Measurements from ENCODE around the gene FRMD4B.

Gene FRMD4B

DNA sequence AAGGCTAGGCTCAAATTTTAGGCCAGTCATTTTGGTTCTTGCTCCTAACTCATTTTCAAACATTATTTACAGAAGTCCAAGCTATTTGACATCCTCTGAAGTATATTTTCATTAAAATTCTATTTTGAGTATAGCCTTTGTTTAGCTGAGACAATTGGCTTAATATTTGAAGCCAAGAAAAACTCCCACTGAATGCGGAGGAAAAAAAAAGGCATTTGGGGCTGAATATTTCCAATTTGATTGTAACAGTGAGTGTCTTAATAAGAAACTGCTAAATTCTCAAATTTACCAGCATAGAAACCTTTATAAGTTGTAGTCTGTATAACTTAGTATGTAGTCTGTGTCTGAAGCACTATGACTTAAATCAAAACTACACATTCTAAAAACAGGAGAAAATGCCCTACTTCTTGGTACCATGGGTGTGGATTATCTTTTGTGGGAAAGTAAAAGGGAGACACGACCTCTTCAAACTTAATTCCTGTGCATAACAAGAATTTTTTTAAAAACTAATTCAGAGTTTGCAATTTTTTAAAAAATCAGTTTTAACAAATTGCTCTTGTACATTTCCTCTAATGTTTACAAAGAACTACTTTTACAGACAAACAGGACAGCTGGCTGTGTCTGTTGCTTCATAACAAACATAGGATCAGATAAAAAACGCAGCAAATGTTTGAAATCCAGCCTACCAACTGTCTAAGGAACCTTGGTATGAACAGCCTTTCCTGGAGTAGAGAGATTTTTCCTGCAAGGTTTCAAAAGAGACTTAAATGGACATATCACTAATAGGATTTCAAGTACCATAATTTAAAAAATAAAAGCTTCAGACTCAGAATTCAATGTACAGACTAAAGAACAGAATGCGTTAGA lies 210.8 kb downstream of the FRMD4B start:
- DNase-seq (ENCODE audit: low read depth): no peak

DNA sequence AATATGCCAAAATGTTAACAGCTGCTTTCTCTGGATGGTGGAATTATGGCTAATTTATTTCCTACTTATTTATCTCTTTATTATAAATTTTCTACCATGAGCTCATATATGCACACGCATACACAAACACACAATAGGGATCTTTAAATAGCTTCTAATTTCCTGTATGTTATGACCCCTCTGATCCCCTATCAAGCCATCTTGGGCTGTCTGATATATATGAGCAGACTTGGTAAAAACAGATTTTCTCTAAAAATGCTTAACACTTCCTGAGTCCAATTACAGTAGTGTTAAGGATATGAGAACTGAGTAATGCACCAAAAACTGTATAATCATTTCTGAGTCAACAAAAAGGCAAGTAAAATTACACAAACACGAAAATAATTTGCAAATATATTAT lies 211.4 kb downstream of the FRMD4B start:
- no peak for DNase-seq (ENCODE audit: low read depth)

DNA sequence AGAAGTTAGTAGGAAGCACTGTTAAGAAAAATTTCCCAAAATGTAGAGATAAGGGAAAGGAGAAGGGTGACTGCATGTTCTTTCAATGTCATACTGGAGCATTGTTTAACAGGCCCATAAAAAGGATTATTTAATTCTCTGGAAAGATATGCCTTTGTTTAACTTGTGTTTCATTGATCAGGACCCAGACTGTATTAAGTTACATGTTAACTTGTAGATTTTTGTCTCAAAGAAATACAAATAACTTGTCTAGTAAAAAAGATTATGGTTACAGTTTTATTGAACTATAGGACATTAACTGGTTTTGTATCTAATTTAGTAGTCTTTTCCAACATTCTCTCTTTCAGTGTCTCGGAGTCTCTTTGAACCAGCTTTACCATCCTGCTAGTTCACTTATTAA lies 213.8 kb downstream of the FRMD4B start:
- DNase-seq (ENCODE audit: low read depth): no peak

DNA sequence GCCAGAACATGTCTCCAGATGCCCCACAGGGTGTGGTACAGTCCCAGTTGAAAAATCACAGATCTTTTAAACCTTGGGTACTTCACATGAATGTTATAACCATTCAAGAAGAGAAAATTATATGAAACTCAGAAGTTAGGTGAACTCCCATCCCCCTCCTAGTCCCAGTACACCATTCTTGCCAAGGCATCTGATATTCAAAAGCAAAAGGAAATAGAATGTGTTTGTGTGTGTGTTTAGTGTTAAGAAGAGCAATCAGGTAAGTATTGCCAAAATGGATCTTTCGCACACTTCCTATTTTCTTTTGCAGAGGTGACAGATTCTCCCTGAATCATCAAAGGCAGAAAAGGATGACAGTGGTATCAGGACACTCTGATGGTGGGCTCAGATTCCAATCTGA lies 219.4 kb downstream of the FRMD4B start:
- no peak for DNase-seq (ENCODE audit: low read depth)

DNA sequence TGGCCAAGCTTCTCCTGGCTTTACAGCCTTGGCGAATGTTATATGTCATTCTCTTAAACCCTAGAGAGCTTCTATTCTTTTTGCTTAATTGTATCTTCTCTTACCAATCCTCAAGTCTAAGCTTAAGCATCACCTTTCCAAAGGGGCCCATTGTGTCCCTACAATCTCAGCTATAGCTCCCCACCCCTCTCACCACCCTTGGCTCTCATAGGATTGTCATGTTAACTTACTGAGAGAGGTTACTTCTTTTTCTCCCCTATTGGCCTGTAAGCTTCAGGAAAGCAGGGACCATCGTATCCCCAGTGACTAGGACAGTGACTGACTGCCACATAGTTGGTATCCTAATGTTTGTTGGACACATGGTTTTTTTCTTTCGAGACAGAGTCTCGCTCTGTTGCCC lies 220.1 kb downstream of the FRMD4B start:
- no peak for DNase-seq (ENCODE audit: low read depth)

DNA sequence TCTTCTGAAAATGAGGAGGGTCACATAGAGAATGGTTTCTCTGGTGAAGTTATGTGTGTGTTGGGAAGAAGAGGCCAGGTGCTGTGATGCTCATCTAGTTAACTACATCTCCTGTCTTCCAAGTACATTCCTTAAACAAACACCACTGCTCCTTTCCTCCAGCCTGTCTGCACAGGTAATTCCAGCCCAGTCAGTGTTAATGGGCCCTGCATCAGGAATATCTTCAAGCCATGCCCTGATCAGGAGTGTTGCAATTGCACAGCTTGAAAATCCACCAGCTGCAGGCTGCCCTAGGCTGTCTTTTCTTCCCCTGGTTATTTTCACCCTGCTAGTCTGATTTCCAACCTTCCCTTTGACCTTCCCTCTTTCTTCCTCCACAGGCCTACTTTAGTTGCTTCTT lies 221.6 kb downstream of the FRMD4B start:
- no peak for DNase-seq (ENCODE audit: low read depth)

DNA sequence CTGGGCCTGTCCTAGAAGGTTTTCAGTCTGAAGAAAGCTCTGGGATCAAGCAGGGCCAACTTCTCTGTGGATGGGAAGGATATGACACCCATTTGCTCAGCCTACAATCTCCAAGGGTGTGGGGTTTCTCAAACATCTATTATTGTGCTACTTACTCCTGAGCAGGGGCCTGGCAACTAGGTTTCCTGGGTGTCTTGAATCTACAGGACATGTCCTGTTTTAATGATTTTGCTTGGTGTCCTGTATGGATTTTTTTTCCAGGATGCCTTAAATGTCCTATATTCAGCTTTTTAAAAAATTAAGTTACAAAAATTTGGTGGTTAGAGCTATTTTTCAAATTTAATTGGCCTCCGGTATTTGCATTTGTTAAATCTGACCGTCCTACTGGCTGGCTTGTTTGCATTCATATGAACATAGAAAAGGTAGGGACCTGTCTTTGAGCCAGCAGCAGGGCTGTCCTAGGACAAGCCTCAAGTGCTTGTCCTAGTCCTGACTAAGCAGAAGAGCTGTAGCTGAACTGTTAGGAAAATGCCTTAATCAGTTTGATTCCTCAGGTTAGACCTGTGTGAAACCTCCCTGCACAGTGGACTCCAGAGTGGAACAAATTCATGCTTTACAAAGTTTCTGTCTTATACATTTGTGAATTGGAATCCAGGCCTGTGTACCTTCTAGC lies 223.4 kb downstream of the FRMD4B start:
- DNase-seq (ENCODE audit: low read depth): no peak

DNA sequence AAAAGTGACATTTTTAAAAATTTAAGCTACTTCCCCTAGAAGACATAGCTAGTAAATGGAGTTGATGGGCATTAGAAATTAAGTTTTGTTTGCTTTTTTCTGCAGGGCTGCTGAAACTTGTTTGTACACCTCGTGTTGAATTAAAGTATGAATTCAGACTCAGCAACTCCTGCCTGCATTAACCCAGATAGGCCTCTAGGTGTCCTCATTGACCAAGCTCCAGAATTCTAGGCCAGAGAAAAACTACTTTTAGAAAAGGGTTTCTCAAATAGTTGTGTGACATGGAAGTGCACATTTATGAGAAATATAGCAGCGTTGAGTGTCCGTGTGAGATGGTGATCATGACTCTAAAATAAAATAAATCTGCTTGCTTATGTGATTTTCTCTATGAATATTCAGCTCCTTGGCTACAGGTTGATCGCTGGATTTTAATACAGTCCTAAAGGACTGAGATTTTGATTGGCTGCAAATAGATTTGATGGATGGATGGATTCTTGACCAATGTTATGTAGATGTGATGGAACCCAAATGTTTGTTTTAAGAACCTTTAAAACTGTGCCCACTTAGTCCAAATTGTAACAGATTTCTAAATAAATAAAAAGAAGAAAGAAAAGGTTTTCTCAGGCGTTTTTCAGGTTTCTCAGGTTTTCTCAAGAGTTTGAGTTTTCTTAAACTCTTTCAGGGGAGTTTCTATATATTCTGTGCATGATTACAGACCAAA lies 224.1 kb downstream of the FRMD4B start:
- no peak for DNase-seq (ENCODE audit: low read depth)

DNA sequence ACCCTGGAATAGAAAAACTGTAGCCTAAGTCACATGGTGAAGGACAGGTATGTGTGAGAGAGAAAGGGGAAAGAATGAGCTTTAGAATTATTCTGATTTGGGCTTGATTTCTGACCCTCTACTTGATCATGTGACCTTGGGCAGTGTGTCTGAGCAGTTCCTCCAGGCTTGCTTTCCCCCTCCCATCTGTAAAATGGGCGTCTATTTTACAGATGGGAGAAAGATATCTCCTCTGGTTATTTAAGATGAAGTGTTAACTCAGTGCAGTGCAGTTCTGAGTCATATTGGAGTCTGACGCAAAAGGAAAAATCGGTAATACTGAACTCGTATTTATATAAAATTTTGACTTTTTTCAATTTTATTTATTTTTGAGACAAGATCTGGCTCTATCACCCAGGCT lies 225.4 kb downstream of the FRMD4B start:
- no peak for DNase-seq (ENCODE audit: low read depth)

DNA sequence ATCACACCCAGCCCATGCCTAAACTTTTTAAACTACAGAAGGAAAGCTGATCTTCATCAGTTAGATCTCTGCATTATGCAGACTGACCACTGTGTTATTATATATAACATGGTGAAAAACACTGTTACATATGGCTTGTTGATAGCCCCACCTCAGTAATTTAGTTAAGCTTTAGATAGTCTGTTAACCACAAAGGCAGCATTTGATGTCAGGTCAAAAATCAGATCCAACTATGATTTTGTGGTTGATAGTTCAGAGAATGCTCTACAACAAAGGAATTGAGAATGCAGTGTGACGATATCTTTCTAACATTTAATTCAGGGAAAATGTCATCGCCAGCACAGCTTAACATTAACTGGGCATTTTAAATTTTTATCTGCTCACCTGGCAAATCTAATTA lies 225.8 kb downstream of the FRMD4B start:
- DNase-seq (ENCODE audit: low read depth): no peak

DNA sequence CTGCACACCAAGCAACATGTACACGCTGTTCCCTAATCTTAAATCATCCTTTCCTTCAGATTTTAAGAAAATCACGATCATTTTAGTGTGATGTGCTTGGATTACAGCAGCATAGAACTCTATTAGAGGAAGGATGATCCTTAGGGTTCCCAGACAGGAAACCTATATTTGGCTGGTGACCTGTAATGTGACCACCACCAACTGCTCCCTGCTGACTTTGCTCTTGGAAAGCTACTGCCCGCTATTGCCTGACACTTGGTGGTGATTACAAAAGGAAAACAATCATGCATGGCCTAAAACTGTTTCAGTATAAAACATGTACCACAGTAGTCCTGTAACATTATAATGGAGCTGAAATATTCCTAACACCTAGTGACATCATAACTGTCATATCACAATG lies 236.3 kb downstream of the FRMD4B start:
- no peak for DNase-seq (ENCODE audit: low read depth)

DNA sequence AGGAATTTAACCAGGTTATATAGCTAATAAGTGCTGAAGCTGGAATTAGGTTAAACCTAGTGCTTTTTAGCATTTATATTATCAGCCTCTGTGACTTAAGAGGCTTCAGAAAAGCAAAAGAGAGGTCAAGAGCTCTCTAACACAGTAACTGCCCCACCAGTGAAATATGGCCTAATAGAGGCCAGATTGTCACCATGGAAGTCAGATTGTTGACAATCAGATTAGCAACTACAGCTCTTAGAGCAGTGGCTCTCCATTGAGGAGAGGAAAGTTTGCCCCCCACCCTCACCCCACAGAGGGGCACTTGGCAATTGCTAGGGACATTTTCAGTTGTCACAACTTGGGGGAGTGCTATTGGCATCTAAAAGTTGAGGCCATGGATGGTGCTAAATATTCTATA lies 240.2 kb downstream of the FRMD4B start:
- DNase-seq (ENCODE audit: low read depth): no peak

DNA sequence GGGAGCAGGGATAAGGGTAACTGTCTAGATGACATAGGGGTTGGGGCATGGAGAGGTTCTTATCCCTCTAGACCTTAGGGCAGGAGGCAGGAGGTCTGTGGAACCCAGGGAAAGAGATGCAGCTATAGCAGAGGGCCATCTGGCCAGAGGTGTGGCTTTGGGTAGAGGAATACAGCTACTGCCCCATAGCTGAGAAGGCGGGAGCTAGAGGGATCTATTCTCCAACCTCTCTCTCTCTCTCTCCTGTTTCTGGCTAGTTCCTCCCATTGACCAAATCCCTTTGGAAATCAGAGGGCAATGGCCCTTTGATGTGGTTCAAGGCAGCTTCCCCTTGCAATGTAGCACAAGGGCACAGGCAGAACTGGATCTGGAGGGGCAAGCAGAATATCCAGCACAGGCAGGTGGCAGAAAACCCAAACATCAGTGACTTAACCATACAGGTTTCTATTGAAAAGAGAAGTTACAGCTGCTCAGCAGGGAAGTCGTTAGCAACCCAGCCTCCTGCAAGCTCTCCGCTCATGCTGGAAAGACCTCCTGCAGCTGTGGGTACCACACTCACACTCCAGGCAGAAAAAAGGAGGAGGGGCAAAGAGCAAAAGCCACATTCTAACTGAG lies 241.2 kb downstream of the FRMD4B start:
- no peak for DNase-seq (ENCODE audit: low read depth)

DNA sequence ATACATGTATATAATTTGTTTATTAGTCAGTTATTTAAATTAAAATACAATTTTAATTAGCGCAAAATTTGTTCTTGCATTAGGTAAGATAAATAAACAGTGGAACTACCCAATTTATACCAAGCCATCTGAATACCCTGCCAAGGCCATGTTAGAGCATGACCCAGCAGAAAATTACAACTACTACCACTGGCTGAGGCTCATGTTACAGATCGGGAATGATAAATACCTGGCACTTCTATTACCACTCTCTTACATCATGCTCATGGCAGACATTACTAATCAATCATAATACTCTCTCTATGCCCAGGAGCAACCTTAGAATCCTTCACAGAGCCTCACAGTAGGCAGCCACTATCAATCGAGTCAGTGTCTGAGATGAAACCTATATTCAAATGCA lies 242.3 kb downstream of the FRMD4B start:
- no peak for DNase-seq (ENCODE audit: low read depth)

DNA sequence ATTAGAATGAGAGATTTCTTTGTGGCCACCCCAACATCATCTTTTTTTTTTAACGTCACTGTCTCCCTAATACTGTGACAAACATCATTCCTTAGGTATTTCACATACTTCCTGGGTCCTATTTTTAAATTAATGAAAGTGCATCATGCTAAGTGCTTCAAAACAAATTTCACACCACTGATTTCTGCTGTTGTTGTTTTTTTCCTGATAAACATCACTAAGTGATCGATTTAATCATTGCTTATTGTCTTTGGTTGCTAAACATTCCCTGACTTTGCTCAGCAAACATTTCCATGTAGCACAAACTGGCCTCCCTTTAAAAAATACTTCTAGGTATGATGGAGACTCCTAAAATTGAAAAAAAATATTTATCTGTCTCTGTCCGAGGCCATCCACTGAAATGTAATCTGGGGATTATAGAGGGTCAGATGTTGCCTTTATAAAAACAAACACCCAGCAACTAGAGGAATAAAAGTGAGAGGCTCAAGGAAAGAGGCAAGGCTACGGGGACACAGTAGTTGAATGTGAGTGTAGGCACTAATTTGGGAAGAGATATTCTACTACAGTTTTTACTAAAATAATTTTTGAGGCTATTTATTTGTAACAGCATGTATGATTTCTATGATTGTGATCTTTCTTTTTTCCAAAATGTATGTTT lies 243.0 kb downstream of the FRMD4B start:
- DNase-seq (ENCODE audit: low read depth): no peak

DNA sequence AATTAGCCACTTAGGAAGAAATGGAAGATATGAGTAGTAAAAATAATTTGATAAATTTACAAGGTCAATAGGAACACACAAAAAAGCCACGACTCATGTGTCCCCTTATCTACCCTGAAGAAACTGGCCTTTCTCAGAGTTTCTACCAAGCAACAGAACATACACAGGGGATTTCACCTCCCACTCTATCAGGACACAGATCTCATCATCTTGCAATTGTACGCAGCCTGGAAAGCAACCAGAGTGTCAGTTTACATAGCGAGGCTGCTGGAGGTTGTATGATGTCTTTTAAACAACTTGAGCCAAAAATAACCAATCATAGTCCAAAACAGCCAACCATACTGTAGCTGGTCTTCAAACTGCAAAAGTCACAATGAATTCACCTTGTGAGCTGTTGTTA lies 243.8 kb downstream of the FRMD4B start:
- DNase-seq (ENCODE audit: low read depth): no peak

DNA sequence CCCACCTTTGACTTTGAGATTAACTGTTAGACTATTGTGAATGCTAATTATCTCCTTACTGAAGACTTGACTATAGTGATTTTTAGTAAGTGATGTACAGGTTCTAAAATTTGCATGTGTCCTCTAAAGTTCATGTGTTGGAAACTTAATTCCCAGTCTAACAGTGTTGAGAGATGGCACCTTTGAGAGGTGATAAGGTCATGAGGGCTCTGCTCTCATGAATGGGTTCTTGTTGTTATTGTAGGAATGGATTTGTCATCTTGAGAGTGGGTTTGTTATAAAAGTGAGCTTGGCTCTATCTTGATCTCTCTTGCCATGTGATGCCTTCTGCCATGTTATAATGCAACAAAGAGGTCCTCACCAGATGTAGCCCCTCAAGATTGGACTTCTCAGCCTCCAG lies 244.6 kb downstream of the FRMD4B start:
- no peak for DNase-seq (ENCODE audit: low read depth)

DNA sequence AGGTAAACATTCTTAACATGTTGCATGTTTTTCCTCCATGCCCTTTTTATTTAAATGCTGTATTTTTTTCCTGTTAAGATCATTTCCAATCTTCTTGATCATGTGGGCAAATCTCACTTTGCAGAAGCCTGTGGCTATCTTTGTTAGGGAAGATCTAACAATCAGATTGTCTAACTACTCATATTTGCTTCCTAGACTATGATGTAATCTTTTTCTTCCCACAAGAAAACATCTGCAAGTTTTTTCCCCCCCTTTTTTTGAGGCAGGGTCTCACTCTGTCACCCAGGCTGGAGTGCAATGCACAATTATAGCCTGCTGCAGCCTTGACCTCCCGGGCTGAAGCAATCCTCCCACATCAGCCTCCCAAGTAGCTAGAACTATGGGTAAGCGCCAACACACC lies 248.5 kb downstream of the FRMD4B start:
- DNase-seq (ENCODE audit: low read depth): no peak

DNA sequence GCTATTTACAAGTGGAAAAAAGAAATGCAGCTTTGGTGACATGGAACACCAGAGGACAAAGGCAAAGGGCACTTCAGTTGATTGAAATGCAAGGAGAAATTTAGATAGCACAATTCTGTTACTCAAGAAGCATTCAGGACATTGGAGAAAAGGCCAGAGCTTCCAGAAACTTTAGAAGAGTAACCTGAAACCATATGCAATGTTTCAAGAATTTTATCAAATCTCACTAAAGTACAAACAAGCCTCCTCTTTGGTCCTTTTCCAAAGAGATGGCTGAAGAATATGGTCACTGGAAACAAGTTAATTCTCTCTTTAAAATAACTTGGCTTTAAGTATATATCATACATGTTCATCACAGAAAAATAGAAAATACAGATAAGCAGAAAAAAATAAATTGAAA lies 248.9 kb downstream of the FRMD4B start:
- no peak for DNase-seq (ENCODE audit: low read depth)

DNA sequence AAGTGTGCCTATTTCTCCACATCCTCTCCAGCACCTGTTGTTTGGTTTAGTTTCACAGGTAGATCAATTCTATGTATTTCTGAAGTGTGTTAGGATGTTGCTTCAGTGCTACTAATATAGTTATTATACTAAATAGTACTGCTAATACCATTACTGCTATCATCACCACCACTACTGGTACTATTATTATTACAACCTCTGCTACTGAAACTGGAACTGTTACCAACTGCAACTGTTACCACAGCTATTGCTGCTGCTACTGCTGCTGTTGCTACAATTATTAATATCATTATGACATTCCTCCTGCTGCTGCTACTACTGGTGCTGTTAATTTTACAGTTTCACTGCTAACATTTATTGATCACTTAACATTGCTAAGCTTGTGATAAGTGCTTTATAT lies 255.2 kb downstream of the FRMD4B start:
- no peak for DNase-seq (ENCODE audit: low read depth)

DNA sequence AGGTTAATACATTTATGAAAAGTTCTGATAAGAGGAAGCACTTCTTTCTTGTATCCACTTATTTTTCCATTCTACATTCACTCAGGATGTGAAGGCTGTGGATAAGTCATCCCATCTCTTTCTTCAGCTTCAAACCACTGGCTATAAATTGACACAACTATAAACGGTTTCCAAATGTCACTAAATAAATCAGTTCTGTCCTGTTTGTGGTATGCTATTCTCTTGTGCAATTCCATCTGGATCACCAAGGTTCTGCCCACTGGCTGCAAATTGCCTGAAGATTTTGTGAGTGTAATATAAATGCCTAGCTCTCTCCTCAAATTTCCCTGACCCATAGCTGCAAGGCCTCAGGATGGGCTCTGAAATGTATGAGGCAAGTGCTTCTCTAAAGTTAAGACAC lies 256.4 kb downstream of the FRMD4B start:
- no peak for DNase-seq (ENCODE audit: low read depth)

DNA sequence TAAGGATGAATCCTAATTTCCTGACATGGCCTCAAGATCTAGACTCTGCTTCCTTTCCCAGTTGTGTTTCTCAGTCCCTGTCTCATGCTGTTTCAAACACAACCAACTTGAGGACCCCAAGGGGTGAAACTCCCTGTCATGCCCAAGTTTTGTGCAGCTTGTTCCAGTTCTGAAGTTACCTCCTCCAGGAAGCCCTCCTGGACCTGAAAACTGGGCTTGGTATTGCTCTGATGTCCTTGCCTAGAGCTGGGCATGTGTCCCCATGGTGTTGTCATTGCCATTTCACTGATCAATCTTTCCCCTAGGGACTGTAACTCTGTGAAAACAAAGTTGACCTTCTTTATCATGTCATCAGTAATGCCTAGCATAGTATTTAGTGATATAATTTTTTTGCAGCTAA lies 257.4 kb downstream of the FRMD4B start:
- no peak for DNase-seq (ENCODE audit: low read depth)
